GM10248 (cell line): ENCODE data around the gene ARL15.

Experiments used
- CTCF ChIA-PET: fragments of 300-600 bp; sonication (Branson Sonifier 250); formaldehyde crosslinking; extraction: SDS; loops from one replicate; lab custom pipeline; 2021; ENCODE audit warnings: antibody characterized with exemption; lab: Yijun Ruan, JAX
- POLR2A ChIA-PET: fragments of 350-650 bp; sonication (Branson Sonifier 250); formaldehyde crosslinking; extraction: SDS; loops from one replicate; lab custom pipeline; 2020; ENCODE audit warnings: antibody characterized with exemption; lab: Yijun Ruan, JAX
- DNase-seq: peaks from one replicate; pipeline ENCODE4 v3.0.0; 2012; ENCODE audit errors: extremely low spot score
- TF ChIP-seq, protein P1 (sequence below): IDR thresholded peaks from 2 replicates; pipeline ENCODE4 v1.5.1; 2012; ENCODE audit warnings: mild to moderate bottlenecking, low read depth; ENCODE audit errors: extremely low read depth, missing control alignments, control extremely low read depth

The ARL15 gene

DNA sequence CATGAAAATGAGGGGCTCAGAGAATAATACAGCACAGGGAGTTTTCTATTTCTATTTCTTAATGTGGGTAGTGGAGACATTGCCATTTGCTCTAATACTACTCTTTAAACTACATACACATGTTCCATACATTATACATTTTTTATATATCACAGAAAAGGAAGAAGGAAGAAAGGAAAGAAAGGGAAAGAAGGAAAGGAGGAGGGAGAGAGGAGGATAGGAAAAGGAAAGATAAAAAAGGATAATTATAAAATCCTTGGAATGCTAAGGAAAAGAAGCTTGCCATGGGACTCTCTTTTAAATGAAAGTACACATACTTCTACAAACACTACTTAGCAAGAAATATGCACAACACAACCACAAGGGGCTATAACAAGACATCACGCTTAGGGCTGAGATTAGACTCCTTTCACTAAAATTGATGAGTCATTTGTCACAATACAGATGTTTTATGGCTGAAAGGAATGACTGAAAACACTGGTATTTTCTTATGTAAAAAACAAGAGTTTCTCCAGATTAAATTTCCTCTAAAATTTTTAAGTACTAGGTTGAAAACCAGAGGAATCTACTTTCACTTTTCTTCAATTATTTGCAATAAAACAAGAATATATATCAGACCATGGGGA lies 219.8 kb downstream of the ARL15 start:
- ChIA-PET POLR2A (no interaction called here), CTCF (no interaction called here)
- DNase-seq, result no peak
- TF ChIP-seq, protein P1, sequence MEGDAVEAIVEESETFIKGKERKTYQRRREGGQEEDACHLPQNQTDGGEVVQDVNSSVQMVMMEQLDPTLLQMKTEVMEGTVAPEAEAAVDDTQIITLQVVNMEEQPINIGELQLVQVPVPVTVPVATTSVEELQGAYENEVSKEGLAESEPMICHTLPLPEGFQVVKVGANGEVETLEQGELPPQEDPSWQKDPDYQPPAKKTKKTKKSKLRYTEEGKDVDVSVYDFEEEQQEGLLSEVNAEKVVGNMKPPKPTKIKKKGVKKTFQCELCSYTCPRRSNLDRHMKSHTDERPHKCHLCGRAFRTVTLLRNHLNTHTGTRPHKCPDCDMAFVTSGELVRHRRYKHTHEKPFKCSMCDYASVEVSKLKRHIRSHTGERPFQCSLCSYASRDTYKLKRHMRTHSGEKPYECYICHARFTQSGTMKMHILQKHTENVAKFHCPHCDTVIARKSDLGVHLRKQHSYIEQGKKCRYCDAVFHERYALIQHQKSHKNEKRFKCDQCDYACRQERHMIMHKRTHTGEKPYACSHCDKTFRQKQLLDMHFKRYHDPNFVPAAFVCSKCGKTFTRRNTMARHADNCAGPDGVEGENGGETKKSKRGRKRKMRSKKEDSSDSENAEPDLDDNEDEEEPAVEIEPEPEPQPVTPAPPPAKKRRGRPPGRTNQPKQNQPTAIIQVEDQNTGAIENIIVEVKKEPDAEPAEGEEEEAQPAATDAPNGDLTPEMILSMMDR, result no peak

DNA sequence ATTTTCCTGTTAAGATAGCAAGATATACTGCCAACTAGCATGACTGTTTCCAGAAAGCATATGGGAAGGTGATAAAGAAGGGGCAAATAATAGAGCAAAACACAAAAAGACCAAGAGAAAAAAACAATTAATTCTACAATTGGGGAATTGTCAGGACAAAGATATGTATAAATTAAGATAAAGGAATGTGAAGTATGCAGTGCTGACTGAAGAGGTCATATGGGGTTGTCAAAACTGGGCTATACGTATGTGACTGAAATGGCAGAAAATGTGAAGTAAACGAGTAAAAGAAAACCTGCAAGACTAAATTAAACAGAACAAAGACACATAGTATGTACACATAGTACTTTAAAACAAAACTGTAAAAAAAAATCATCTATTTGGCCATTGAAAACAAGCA lies 222.3 kb downstream of the ARL15 start:
- DNase-seq, result no peak
- POLR2A ChIA-PET, result no interaction called here
- CTCF ChIA-PET, result no interaction called here
- TF ChIP-seq, protein P1, result no peak

DNA sequence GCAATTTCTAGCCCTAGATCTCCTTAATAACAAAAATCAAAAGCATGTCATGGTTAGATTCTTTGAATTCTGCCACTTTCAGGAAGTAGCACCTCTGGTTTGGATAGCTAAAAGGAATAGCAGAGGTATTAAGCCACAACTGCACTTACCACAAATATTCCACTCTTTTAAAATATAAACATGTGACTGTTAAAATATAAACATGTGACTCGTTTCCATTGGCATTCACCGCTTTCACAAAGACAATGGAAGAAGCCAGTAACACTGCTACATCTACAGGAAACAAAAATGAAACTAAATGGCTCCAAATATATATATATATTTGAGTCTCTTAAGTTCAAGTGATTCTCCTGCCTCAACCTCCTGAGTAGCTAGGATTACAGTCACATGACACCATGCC lies 222.9 kb downstream of the ARL15 start:
- DNase-seq, result no peak
- TF ChIP-seq, protein P1, result no peak

DNA sequence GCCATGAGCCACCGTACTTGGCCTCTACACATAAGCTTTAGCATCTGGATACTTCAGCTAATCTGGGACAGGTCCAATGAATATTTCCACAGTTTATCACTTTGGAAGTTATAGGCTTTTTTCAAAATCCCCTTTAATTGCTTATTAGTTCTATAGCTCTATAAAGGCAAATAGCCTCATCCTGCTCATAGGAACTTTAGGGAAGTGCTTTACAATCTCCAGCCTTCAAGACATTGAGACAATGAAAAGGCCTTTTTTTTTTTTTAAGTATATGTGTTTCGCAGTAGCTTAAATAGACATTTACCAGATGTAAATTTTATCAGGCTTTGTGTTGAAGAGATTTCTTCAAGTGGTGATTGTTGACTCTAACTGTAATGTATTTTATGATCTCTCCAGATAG lies 224.2 kb downstream of the ARL15 start:
- no peak for DNase-seq
- CTCF ChIA-PET, result interaction anchor here (0.7 to 1.5 kb wide), 3 partner anchors 11 to 143 kb away, joined by 3 to 4 read pairs (median 3); no protein-coding TSS in a partner anchor
- TF ChIP-seq, protein P1, result no peak
- POLR2A ChIA-PET, result no interaction called here

More for the DNA sequence above, 222.9 kb downstream of the ARL15 start:
- ChIA-PET POLR2A (no interaction called here), CTCF (interaction anchor here (1.5 kb wide), 1 partner anchor 15 kb away, joined by 4 read pairs; no protein-coding TSS in a partner anchor)

DNA sequence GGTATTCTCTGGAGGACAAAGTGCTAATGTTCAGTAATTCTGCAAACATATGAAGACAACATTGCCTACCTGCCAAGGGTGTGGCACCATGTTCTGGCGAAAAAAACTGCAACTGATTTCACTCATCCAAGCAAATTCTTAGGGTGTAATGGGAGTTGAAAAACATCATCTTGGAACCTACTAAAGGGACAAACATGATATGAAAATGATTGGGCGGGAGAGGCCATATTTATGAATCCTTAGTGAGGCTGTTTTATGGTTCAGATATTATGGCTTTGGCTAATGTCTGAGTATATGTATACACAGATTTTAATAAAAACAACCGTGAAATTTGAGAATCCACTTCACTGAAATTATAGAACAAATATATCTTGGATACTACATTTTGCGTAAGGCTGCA lies 225.7 kb downstream of the ARL15 start:
- POLR2A ChIA-PET, result no interaction called here
- TF ChIP-seq, protein P1, result no peak
- DNase-seq, result no peak
- CTCF ChIA-PET, result no interaction called here

DNA sequence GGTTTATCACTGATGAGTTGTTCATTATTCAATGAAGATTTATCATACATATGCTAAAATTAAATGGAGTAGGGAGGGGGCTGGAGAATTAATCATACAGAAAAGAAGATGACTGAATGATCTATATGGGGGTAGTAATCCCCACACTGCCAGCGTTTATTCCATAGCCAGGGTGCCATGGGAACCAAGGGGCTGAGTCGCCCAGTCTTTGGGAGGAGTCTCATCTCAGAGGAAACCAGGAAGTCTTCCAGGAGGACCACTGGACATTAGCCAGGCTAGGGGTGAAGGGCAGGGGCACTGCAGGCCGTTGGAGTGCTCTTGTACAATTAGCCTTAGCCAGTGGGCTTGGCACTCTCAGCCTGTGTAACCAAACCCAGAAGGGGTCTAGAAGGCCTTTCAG lies 226.5 kb downstream of the ARL15 start:
- TF ChIP-seq, protein P1, result no peak
- ChIA-PET CTCF (no interaction called here), POLR2A (no interaction called here)
- DNase-seq, result no peak
